T-helper 2 cell treated with Interferon-gamma antibody and Interleukin-4, amounts not matched to agents 5 μg/mL and 100 μg/mL, for 36 hours (primary cell): ENCODE data around the gene CCR6.
A peak's percentile ranks its signal among the peaks of the same experiment; 100 is the strongest.
"Not testable (repeated sequence)": the region's sequence is repeated elsewhere in the genome, so short reads cannot be mapped to it uniquely, and the experiment has no call there.

Experiments used
- DNase-seq: peaks from one replicate; pipeline ENCODE4 v3.0.0; 2021; ENCODE audit warnings: low spot score
- H3K27ac Mint-ChIP-seq: one replicate; pipeline ENCODE4 v1.8.0; 2021; ENCODE audit warnings: mild to moderate bottlenecking, mixed read lengths
- H3K27me3 Mint-ChIP-seq: one replicate; pipeline ENCODE4 v1.8.0; 2021; ENCODE audit warnings: low read depth, mixed read lengths
- H3K36me3 Mint-ChIP-seq: one replicate; pipeline ENCODE4 v1.8.0; 2021; ENCODE audit warnings: low read depth, mixed read lengths
- H3K4me1 Mint-ChIP-seq: one replicate; pipeline ENCODE4 v1.8.0; 2021; ENCODE audit warnings: low read depth, mixed read lengths
- H3K4me3 Mint-ChIP-seq: one replicate; pipeline ENCODE4 v1.8.0; 2022; ENCODE audit warnings: mild to moderate bottlenecking, moderate library complexity, mixed read lengths
- H3K9me3 Mint-ChIP-seq: one replicate; pipeline ENCODE4 v1.8.0; 2021; ENCODE audit warnings: mixed read lengths

CCR6 gene

DNA sequence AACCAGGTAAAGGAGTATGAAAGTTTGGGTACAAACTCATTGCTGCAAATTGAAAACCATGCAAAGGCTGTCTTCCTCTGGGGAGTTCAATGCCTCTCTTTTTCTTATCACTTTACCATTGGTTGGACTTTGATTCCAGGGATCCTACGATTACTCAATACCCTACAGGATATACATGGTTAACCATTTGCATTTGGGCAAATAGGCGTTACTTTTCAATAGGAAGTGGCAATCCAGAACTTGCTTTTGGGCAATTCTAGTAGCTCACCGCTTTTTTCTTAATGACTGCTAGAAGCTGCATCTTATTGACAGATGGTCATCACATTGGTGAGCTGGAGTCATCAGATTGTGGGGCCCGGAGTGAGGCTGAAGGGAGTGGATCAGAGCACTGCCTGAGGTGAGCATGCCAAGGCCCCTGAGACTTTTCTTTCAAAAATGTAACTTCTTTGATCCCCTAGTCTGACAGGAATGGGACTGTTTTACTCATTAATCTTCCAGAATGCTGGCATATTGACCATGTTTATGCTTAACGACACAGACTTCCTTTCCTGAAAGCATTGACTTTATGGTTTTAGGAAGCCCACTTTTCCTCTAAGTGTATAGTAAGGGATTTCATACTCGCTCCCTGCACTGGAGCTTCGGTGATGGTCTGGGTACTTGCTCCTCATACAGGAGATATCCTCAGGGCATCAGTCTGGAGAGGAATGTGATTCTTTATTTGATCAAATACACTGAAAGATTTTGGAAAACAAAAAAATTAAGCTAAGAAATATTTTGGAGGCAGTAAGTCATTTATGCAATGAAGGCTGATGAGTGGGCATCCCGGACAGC, at the start of gene CCR6:
Gene CCR6, plus strand, starts transcription at position 270 of the 831 bp plus-strand sequence. CDS start 13,039 bp downstream, outside the sequence.
- H3K4me1 Mint-ChIP-seq, result no peaks in the 10 kb centered on the region
- H3K36me3 Mint-ChIP-seq, result no peaks in the 10 kb centered on the region
- no peak within 1 kb of the TSS for H3K27ac Mint-ChIP-seq
- no peak for DNase-seq
- peaks cover 5% of the 10 kb centered on the region for H3K27me3 Mint-ChIP-seq
- H3K9me3 Mint-ChIP-seq, result no peaks in the 10 kb centered on the region
- H3K4me3 Mint-ChIP-seq, result no peak within 1 kb of the TSS

DNA sequence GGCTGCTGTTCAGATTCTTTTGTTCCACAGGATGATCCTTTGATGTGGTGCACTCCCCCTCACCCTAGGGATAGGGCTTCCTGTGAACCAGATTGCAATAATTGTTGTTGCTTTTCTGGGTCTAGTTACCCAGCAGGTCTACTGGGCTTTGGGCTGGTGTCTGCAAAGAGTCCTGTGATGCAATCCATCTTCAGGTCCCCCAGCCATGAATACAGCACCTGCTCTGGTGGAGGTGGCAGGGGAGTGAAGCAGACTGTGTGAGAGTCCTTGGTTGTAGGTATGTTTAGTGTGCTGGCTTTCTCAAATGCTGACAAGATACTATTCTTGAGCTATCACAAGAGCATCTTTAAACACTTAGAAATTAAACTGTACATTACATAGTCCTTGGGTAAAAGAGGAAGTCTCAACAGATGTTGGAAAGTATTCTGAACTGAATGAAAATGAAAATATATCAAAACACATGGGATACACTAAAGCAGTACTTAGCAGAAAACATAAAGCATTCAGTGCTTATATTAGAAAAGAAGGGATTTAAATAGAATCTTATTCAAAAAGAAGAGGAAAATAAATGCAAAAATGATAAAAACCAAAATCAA, 49.1 kb upstream of the CCR6 start:
- no peak overlapping the region for H3K4me3 Mint-ChIP-seq
- no peaks in the 10 kb centered on the region for H3K4me1 Mint-ChIP-seq
- H3K27ac Mint-ChIP-seq, result no peak overlapping the region
- peaks cover 63% of the 10 kb centered on the region for H3K27me3 Mint-ChIP-seq
- no peak for DNase-seq
- H3K9me3 Mint-ChIP-seq, result peaks cover 21% of the 10 kb centered on the region
- no peaks in the 10 kb centered on the region for H3K36me3 Mint-ChIP-seq

- H3K27me3 Mint-ChIP-seq, result peaks cover 35% of the 10 kb centered on the region
- DNase-seq, result no peak
- no peak overlapping the region for H3K27ac Mint-ChIP-seq
- no peaks in the 10 kb centered on the region for H3K36me3 Mint-ChIP-seq
- H3K4me3 Mint-ChIP-seq, result no peak overlapping the region
- H3K4me1 Mint-ChIP-seq, result peaks cover 12% of the 10 kb centered on the region
- H3K9me3 Mint-ChIP-seq, result peaks cover 14% of the 10 kb centered on the region
These were observed 45.5 kb upstream of the CCR6 start for GRCh38 chr6:167077241-167077932.

GRCh38 chr6:167078745-167079144, 44.2 kb upstream of the CCR6 start:
- H3K27ac Mint-ChIP-seq, result no peak overlapping the region
- no peak overlapping the region for H3K4me3 Mint-ChIP-seq
- peaks cover 12% of the 10 kb centered on the region for H3K4me1 Mint-ChIP-seq
- peaks cover 8% of the 10 kb centered on the region for H3K9me3 Mint-ChIP-seq
- H3K36me3 Mint-ChIP-seq, result no peaks in the 10 kb centered on the region
- H3K27me3 Mint-ChIP-seq, result peaks cover 36% of the 10 kb centered on the region
- no peak for DNase-seq

DNA sequence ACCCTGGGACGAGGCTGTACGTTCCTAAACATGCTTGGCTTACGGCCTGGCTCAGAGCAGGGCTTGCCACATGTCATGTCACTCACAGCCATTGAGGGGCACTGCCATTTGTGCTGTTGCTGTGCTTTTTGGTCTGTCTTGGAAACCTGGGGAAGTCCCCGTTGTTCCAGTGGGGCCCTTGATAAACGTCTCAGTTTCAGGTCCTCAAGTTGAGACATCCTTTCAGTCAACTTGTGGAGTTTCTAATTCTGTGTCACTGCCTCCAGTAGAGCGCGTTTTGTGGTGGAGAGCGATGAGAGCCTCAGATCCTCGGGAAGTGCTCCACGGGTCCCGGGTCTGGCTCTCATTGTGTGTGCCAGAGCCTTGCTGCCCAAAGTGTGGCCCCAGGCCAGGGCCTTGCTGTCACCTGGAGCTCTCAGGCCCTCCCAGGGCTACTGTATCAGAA, 43.0 kb upstream of the CCR6 start:
- H3K9me3 Mint-ChIP-seq, result peaks cover 9% of the 10 kb centered on the region
- H3K27me3 Mint-ChIP-seq, result peaks cover 32% of the 10 kb centered on the region
- H3K36me3 Mint-ChIP-seq, result no peaks in the 10 kb centered on the region
- DNase-seq, result peak; percentile 62
- no peak overlapping the region for H3K27ac Mint-ChIP-seq
- H3K4me3 Mint-ChIP-seq, result no peak overlapping the region
- peaks cover 12% of the 10 kb centered on the region for H3K4me1 Mint-ChIP-seq

GRCh38 chr6:167087857-167088354, 35.0 kb upstream of the CCR6 start:
- Mint-ChIP-seq H3K27me3 (peaks cover 47% of the 10 kb centered on the region), H3K27ac (no peak overlapping the region), H3K36me3 (no peaks in the 10 kb centered on the region), H3K4me3 (no peak overlapping the region), H3K4me1 (peaks cover 26% of the 10 kb centered on the region), H3K9me3 (peaks cover 26% of the 10 kb centered on the region)
- no peak for DNase-seq

DNA sequence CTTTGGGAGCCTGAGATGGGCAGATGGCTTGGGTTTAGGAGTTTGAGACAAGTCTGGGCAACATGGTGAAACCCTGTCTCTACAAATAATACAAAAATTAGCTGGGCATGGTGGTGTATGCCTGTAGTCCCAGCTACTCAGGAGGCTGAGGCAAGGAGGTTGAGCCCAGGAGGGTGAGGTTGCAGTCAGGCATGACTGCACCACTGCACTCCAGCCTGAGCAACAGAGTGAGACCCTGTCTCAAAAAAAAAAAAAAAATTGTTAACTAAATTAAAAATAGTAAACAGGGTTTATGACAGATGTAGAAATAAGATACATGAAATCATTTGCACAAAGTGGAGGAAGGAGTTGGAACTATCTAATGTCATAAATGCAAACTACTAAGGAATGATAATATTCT, 34.2 kb upstream of the CCR6 start:
- Mint-ChIP-seq H3K9me3 (peaks cover 19% of the 10 kb centered on the region), H3K4me1 (peaks cover 27% of the 10 kb centered on the region), H3K27me3 (peaks cover 45% of the 10 kb centered on the region)
- DNase-seq, H3K4me3 Mint-ChIP-seq, H3K27ac Mint-ChIP-seq, H3K36me3 Mint-ChIP-seq: not testable (repeated sequence)

- no peak for DNase-seq
- Mint-ChIP-seq H3K9me3 (peaks cover 17% of the 10 kb centered on the region), H3K27ac (no peak overlapping the region), H3K27me3 (peaks cover 46% of the 10 kb centered on the region), H3K4me3 (no peak overlapping the region), H3K4me1 (peaks cover 30% of the 10 kb centered on the region), H3K36me3 (no peaks in the 10 kb centered on the region)
These were observed 33.4 kb upstream of the CCR6 start for GRCh38 chr6:167089243-167090142.

GRCh38 chr6:167090171-167090570, 32.7 kb upstream of the CCR6 start:
- H3K4me3 Mint-ChIP-seq, result no peak overlapping the region
- DNase-seq, result no peak
- H3K4me1 Mint-ChIP-seq, result peaks cover 34% of the 10 kb centered on the region
- H3K27ac Mint-ChIP-seq, result no peak overlapping the region
- peaks cover 50% of the 10 kb centered on the region for H3K27me3 Mint-ChIP-seq
- no peaks in the 10 kb centered on the region for H3K36me3 Mint-ChIP-seq
- peaks cover 17% of the 10 kb centered on the region for H3K9me3 Mint-ChIP-seq

GRCh38 chr6:167091026-167091804, 31.7 kb upstream of the CCR6 start:
- Mint-ChIP-seq H3K36me3 (no peaks in the 10 kb centered on the region), H3K27ac (peak overlapping the region; percentile 5), H3K4me3 (peak overlapping the region; percentile 27), H3K4me1 (peaks cover 36% of the 10 kb centered on the region), H3K9me3 (peaks cover 11% of the 10 kb centered on the region), H3K27me3 (peaks cover 44% of the 10 kb centered on the region)
- DNase-seq, result no peak

DNA sequence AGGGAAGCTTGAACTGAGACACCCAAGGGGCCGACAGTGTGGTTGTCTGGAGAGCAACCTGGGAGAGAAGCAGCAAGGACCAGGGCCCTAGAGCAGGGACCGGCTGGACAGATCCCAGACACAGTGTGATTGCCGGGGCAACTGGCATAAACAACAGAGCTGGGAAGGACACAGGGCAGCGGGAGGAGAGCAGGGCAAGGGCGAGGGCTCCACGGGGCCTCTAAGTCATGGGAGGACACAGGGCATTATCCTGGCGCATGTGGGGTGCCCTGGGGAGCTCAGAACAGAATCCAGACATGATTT, 31.1 kb upstream of the CCR6 start:
- H3K9me3 Mint-ChIP-seq, result peaks cover 11% of the 10 kb centered on the region
- peaks cover 36% of the 10 kb centered on the region for H3K4me1 Mint-ChIP-seq

GRCh38 chr6:167092672-167093339, 30.1 kb upstream of the CCR6 start:
- H3K4me1 Mint-ChIP-seq, result peaks cover 36% of the 10 kb centered on the region
- H3K4me3 Mint-ChIP-seq, result no peak overlapping the region
- no peak overlapping the region for H3K27ac Mint-ChIP-seq
- DNase-seq, result no peak
- H3K9me3 Mint-ChIP-seq, result peaks cover 7% of the 10 kb centered on the region
- peaks cover 40% of the 10 kb centered on the region for H3K27me3 Mint-ChIP-seq
- H3K36me3 Mint-ChIP-seq, result no peaks in the 10 kb centered on the region

More for the DNA sequence above, 31.1 kb upstream of the CCR6 start:
- Mint-ChIP-seq H3K4me3 (peak overlapping the region; percentile 27), H3K36me3 (no peaks in the 10 kb centered on the region), H3K27ac (peak overlapping the region; percentile 5), H3K27me3 (peaks cover 44% of the 10 kb centered on the region)
- no peak for DNase-seq
